Measurements from ENCODE around the gene FAM241A.

Gene FAM241A

DNA sequence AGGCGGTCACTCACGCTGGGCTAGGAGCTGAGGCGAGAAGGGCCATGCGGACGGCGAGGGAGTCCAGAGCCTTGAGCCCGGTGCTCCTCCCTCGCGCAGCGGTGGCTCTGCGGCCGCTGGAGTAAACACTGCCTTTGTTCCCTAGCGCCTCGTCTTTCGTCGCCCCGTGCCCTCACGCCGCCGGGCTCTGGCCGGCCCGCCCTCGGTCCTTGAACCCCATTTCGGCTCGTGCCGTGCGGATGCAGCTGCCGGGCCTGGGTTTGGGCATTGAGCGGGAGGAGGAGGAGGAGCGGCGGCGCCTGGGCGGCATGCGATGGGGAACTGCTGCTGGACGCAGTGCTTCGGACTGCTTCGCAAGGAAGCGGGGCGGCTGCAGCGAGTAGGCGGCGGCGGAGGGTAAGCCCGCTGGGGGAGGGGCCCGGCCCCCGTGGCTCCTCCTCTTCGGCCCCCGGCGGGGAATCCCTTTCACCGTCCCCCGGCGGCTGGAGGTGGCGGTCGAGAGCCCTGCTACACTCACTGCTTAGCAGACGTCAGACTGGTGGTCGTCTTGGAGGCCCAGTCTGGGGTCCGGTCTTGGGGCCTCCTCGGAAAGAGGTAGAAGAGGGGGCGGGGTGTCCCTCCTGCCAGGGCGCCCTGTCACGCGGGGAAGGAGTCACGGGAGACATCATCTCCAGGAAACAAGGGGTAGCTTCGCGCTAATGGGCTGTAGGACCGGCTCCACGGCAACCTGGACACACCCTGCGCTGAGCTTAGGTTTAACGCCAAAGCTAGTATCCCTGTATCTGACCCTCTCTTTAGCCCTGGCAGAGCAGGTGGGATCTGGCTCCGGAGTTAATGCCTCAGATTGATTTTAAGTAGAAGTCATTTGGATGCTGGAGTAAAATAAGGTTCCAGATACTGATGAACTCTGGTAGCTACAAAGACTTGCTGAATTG is 86.8 kb downstream of the FAM241A start, which contains the start of gene AP1AR:
AP1AR (plus strand) TSS at position 9 of the 935 bp plus-strand sequence; CDS start at position 314, 305 bp downstream.
- Histone ChIP-seq H3K9ac (ENCODE audit: low read length) (peak within 1 kb of the TSS; percentile 88), H3K4me3 (ENCODE audit: low read length) (peak within 1 kb of the TSS; percentile 85), H3K27ac (ENCODE audit: low read length) (peak within 1 kb of the TSS; percentile 86), H2AFZ (ENCODE audit: low read depth, low read length) (peak within 1 kb of the TSS; percentile 66), H3K4me1 (ENCODE audit: low read length) (peaks cover 27% of the 10 kb centered on the region), H3K79me2 (ENCODE audit: low read length) (peaks cover 60% of the 10 kb centered on the region), H3K4me2 (ENCODE audit: low read length) (peak within 1 kb of the TSS; percentile 72), H4K20me1 (ENCODE audit: insufficient read depth, low read length) (peaks cover 14% of the 10 kb centered on the region; the same call in 1 of the 2 replicates), H3K27me3 (ENCODE audit: low read depth, low read length) (no peaks in the 10 kb centered on the region), H3K36me3 (replicated peaks; ENCODE audit: low read depth, low read length) (no peaks in the 10 kb centered on the region), H3K9me3 (ENCODE audit: insufficient read depth, low read length) (no peaks in the 10 kb centered on the region)
- TF ChIP-seq, protein P1, sequence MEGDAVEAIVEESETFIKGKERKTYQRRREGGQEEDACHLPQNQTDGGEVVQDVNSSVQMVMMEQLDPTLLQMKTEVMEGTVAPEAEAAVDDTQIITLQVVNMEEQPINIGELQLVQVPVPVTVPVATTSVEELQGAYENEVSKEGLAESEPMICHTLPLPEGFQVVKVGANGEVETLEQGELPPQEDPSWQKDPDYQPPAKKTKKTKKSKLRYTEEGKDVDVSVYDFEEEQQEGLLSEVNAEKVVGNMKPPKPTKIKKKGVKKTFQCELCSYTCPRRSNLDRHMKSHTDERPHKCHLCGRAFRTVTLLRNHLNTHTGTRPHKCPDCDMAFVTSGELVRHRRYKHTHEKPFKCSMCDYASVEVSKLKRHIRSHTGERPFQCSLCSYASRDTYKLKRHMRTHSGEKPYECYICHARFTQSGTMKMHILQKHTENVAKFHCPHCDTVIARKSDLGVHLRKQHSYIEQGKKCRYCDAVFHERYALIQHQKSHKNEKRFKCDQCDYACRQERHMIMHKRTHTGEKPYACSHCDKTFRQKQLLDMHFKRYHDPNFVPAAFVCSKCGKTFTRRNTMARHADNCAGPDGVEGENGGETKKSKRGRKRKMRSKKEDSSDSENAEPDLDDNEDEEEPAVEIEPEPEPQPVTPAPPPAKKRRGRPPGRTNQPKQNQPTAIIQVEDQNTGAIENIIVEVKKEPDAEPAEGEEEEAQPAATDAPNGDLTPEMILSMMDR (IDR thresholded peaks at IDR 0.05; ENCODE audit: low read depth, low read length): peak; percentile 40; the same call in 1 of the 2 replicates
- TF ChIP-seq EZH2phosphoT487 (IDR thresholded peaks at IDR 0.05; ENCODE audit: low read depth): no peak

DNA sequence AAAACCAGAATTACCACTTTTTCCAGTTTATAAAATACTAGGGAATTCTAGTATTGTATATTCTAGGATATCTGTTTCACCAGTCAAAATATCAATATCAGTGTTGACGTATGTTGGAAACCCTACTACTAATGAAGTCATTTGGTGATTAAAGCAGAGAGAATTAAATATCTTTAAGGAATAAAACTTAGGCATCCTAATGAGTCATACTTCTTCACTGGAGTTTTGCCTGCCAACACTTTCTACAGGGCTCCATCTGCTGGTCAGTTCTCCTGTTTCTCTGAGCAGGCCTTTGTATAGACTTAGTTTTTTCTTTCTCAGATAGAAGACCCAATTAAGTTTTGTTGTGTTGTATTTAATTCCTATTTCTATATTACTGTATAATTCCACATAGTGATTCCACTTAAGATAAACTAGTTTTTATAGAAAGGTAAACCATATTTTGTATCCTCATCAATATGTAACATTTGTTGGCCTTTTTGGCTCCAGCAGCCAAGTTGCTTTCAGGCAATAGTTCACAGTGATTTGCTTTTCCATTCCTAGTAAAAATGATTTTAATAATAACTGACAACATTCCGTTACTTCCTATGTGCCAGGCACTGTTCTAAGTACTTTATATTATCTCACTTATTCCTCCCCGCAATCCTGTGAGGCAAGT is 89.8 kb downstream of the FAM241A start:
- peaks cover 86% of the 10 kb centered on the region for H3K79me2 ChIP-seq (ENCODE audit: low read length)
- no peak overlapping the region for H3K9ac ChIP-seq (ENCODE audit: low read length)
- H3K4me1 ChIP-seq (ENCODE audit: low read length): peaks cover 29% of the 10 kb centered on the region
- H3K9me3 ChIP-seq (ENCODE audit: insufficient read depth, low read length): no peaks in the 10 kb centered on the region
- no peak for TF ChIP-seq EZH2phosphoT487 (IDR thresholded peaks at IDR 0.05; ENCODE audit: low read depth)
- TF ChIP-seq, protein P1 (IDR thresholded peaks at IDR 0.05; ENCODE audit: low read depth, low read length): peak; percentile 91
- H3K4me2 ChIP-seq (ENCODE audit: low read length): peak overlapping the region; percentile 12
- H3K27me3 ChIP-seq (ENCODE audit: low read depth, low read length): no peaks in the 10 kb centered on the region
- peaks cover 31% of the 10 kb centered on the region for H4K20me1 ChIP-seq (ENCODE audit: insufficient read depth, low read length)
- H2AFZ ChIP-seq (ENCODE audit: low read depth, low read length): no peak overlapping the region
- H3K4me3 ChIP-seq (ENCODE audit: low read length): no peak overlapping the region
- no peaks in the 10 kb centered on the region for H3K36me3 ChIP-seq (replicated peaks; ENCODE audit: low read depth, low read length)
- no peak overlapping the region for H3K27ac ChIP-seq (ENCODE audit: low read length)

DNA sequence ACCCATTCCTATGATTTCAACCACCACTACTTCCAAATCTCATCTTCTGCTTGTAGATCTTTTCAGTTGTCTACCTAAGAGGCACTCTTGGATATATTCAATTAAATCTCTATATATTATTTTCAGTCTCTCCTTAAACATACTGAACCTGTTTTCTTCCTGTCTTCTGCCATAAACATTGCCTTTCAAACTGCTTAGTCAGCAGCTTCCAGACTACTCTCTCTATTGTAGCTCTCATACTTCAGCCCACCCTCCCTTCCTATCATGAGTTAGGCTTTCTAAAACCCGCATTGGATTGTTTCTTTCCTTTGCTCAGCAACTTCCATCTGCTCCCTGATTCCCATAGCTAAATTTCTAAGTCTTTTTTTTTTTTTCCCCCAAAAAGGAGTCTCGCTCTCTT is 90.8 kb downstream of the FAM241A start:
- no peak overlapping the region for H3K4me3 ChIP-seq (ENCODE audit: low read length)
- peaks cover 87% of the 10 kb centered on the region for H3K79me2 ChIP-seq (ENCODE audit: low read length)
- no peaks in the 10 kb centered on the region for H3K36me3 ChIP-seq (replicated peaks; ENCODE audit: low read depth, low read length)
- no peak overlapping the region for H3K4me2 ChIP-seq (ENCODE audit: low read length)
- peaks cover 25% of the 10 kb centered on the region for H3K4me1 ChIP-seq (ENCODE audit: low read length)
- peaks cover 36% of the 10 kb centered on the region for H4K20me1 ChIP-seq (ENCODE audit: insufficient read depth, low read length)
- TF ChIP-seq, protein P1 (IDR thresholded peaks at IDR 0.05; ENCODE audit: low read depth, low read length): no peak
- no peak for TF ChIP-seq EZH2phosphoT487 (IDR thresholded peaks at IDR 0.05; ENCODE audit: low read depth)
- H3K27ac ChIP-seq (ENCODE audit: low read length): no peak overlapping the region
- no peaks in the 10 kb centered on the region for H3K27me3 ChIP-seq (ENCODE audit: low read depth, low read length)
- no peak overlapping the region for H3K9ac ChIP-seq (ENCODE audit: low read length)
- no peaks in the 10 kb centered on the region for H3K9me3 ChIP-seq (ENCODE audit: insufficient read depth, low read length)
- H2AFZ ChIP-seq (ENCODE audit: low read depth, low read length): no peak overlapping the region

DNA sequence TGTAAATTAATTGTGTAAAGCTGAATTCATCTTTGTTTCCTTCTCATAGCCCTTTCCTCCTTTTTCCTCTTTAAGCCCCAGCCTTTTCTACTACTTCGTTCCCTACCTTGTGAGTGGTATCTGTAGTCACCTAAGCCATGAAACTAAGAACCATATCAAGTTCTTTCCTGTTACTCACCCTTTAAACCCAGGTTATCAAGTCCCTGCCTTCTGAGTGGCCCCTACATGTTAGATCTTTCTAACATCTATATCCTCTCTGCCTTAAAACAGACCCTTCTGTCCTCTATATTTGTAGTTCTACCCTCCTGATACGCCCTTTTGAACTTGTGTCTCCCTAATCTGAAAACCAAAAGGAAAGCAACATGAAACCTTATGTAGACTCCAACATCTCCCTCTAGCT is 93.6 kb downstream of the FAM241A start:
- Histone ChIP-seq H3K79me2 (ENCODE audit: low read length) (peaks cover 96% of the 10 kb centered on the region), H3K4me2 (ENCODE audit: low read length) (peak overlapping the region; percentile 5; the same call in 1 of the 2 replicates), H2AFZ (ENCODE audit: low read depth, low read length) (no peak overlapping the region), H3K36me3 (replicated peaks; ENCODE audit: low read depth, low read length) (peaks cover 3% of the 10 kb centered on the region), H3K27ac (ENCODE audit: low read length) (no peak overlapping the region), H3K27me3 (ENCODE audit: low read depth, low read length) (no peaks in the 10 kb centered on the region), H3K4me1 (ENCODE audit: low read length) (peaks cover 17% of the 10 kb centered on the region), H3K4me3 (ENCODE audit: low read length) (no peak overlapping the region), H3K9ac (ENCODE audit: low read length) (no peak overlapping the region), H3K9me3 (ENCODE audit: insufficient read depth, low read length) (no peaks in the 10 kb centered on the region), H4K20me1 (ENCODE audit: insufficient read depth, low read length) (peaks cover 51% of the 10 kb centered on the region)
- TF ChIP-seq, protein P1 (IDR thresholded peaks at IDR 0.05; ENCODE audit: low read depth, low read length): no peak
- no peak for TF ChIP-seq EZH2phosphoT487 (IDR thresholded peaks at IDR 0.05; ENCODE audit: low read depth)

Data from OCI-LY3 (cell line).